GM12878 (cell line): ENCODE data around the gene ID3. TPM values are rescaled to one million over a fixed set of nuclear protein-coding genes. Genes with fewer than 3 reads are reported as not detected.

ENCODE experiments used
- ATAC-seq: fragments of 200-7000 bp; cut with Tn5 transposase; 3 replicates; pipeline ENCODE4 v1.9.1; 2020; ENCODE audit warnings: mild to moderate bottlenecking, moderate library complexity
- BruUV-seq: library from RNA; stranded (reverse); fragments of 400-500 nt; replicated peaks from 2 replicates; lab custom pipeline; 2021; lab: Mats Ljungman, UMichigan
- CTCF ChIA-PET: fragments of 300-600 bp; sonication (Branson Sonifier 250); formaldehyde crosslinking; extraction: SDS; loops from one replicate; lab custom pipeline; 2021; ENCODE audit warnings: inconsistent platforms; lab: Yijun Ruan, JAX
- POLR2A ChIA-PET: fragments of 350-600 bp; formaldehyde crosslinking; extraction: SDS; loops from one replicate; lab custom pipeline; 2021; ENCODE audit warnings: inconsistent platforms; lab: Charles Lee
- RAD21 ChIA-PET: fragments of 300-600 bp; sonication (Branson Sonifier 250); formaldehyde crosslinking; loops from one replicate; lab custom pipeline; 2023; ENCODE audit warnings: antibody characterized with exemption; ENCODE audit not compliant: unreplicated experiment; lab: Charles Lee
- SMC1A ChIA-PET: fragments of 300-600 bp; sonication (Branson Sonifier 250); formaldehyde crosslinking; loops from one replicate; lab custom pipeline; 2023; ENCODE audit not compliant: unreplicated experiment, uncharacterized antibody; lab: Charles Lee
- DNase-seq: peaks from one replicate; pipeline ENCODE4 v3.0.0-alpha.2; 2011; ENCODE audit warnings: low read depth, low spot score
- FAIRE-seq: peaks from 3 replicates; lab custom pipeline; 2011; peaks lifted over from hg19 to GRCh38; lab: Jason Lieb, UNC
- H2AFZ ChIP-seq: 2 replicates; pipeline ENCODE4 v1.6.0; 2011; ENCODE audit warnings: low read depth, low read length, control low read depth; ENCODE audit not compliant: control insufficient read depth
- H3K27ac ChIP-seq: 2 replicates; pipeline ENCODE4 v1.5.1; 2011; ENCODE audit warnings: control low read depth; ENCODE audit not compliant: control insufficient read depth, insufficient read depth
- H3K27me3 ChIP-seq, 2 experiments: replicated peaks in 1 of 2; 2 replicates each; pipeline versions ENCODE4 v1.6.0 to v1.6.1; 2011; ENCODE audit warnings: low read length in 1 of 2; ENCODE audit not compliant: control insufficient read depth in 2 of 2, insufficient read depth in 2 of 2
- H3K36me3 ChIP-seq, 2 experiments: 2 replicates each; pipeline ENCODE4 v1.5.1; 2011; ENCODE audit warnings: low read length in 1 of 2; ENCODE audit not compliant: control insufficient read depth in 2 of 2, insufficient read depth in 2 of 2
- H3K4me1 ChIP-seq: 2 replicates; pipeline ENCODE4 v1.6.1; 2011; ENCODE audit warnings: mild to moderate bottlenecking, low read length, moderate library complexity, mixed read lengths; ENCODE audit not compliant: control insufficient read depth, insufficient read depth
- H3K4me2 ChIP-seq: 2 replicates; pipeline ENCODE4 v1.6.0; 2011; ENCODE audit warnings: control low read depth; ENCODE audit not compliant: control insufficient read depth, insufficient read depth
- H3K4me3 ChIP-seq: fragments of 200-600 bp; sonication (generic); 2 replicates; pipeline ENCODE4 v1.5.1; 2016
- H3K79me2 ChIP-seq: 2 replicates; pipeline ENCODE4 v1.6.0; 2011; ENCODE audit warnings: low read length; ENCODE audit not compliant: control insufficient read depth, insufficient read depth
- H3K9ac ChIP-seq: 2 replicates; pipeline ENCODE4 v1.8.0; 2011; ENCODE audit warnings: low read length, control low read depth, mixed read lengths; ENCODE audit not compliant: control insufficient read depth, insufficient read depth
- H3K9me3 ChIP-seq: replicated peaks from 3 replicates; pipeline ENCODE4 v1.5.1; 2011; ENCODE audit warnings: mild to moderate bottlenecking, low read length; ENCODE audit not compliant: control insufficient read depth, insufficient read depth
- H4K20me1 ChIP-seq: 2 replicates; pipeline ENCODE4 v1.6.0; 2011; ENCODE audit not compliant: control insufficient read depth, insufficient read depth
- ASH2L ChIP-seq: fragments of 300-600, 200-600 bp; sonication (generic); IDR thresholded peaks from 2 replicates; pipeline ENCODE4 v1.6.1; 2017; ENCODE audit warnings: low read depth, mild to moderate bottlenecking, borderline replicate concordance
- BMI1 ChIP-seq: fragments of 450-650 bp; IDR thresholded peaks from 2 replicates; pipeline ENCODE4 v1.6.1; 2016; ENCODE audit warnings: mild to moderate bottlenecking, moderate library complexity, borderline replicate concordance
- KDM1A ChIP-seq: fragments of 200-600 bp; sonication (generic); IDR thresholded peaks from 2 replicates; pipeline ENCODE4 v1.6.1; 2016; ENCODE audit warnings: borderline replicate concordance
- PAX8 ChIP-seq: fragments of 450-650 bp; IDR thresholded peaks from 2 replicates; pipeline ENCODE4 v1.6.1; 2017; ENCODE audit warnings: mild to moderate bottlenecking, moderate library complexity
- PKNOX1 ChIP-seq: fragments of 450-650 bp; IDR thresholded peaks from 2 replicates; pipeline ENCODE4 v1.6.1; 2016; ENCODE audit warnings: mild to moderate bottlenecking
- SMARCA5 ChIP-seq: fragments of 450-650 bp; IDR thresholded peaks from 2 replicates; pipeline ENCODE4 v1.6.1; 2017; ENCODE audit warnings: mild to moderate bottlenecking
- ZNF217 ChIP-seq: fragments of 450-650 bp; IDR thresholded peaks from 2 replicates; pipeline ENCODE4 v1.6.1; 2017; ENCODE audit warnings: antibody characterized with exemption, mild to moderate bottlenecking
- ZNF274 ChIP-seq: IDR thresholded peaks from one replicate; pipeline ENCODE4 v1.8.0; 2011; ENCODE audit not compliant: insufficient read length, insufficient read depth
- WGBS: methylation state at CpG from one replicate; pipeline ENCODE4 v1.1.6; 2016; ENCODE audit warnings: low lambda C conversion rate; ENCODE audit not compliant: insufficient replicate concordance, insufficient coverage; ENCODE audit errors: missing lambda C conversion rate; 5-methylcytosine and 5-hydroxymethylcytosine counted together
- in situ Hi-C: fragments of 300-500 bp; cut with MboI; formaldehyde crosslinking; loops from 9 replicates; pipeline ENCODE4 v1.14.3; 2018; ENCODE audit warnings: mixed read lengths
- intact Hi-C: fragments of 100-400 bp; cut with micrococcal nuclease; formaldehyde crosslinking; loops from one replicate; pipeline ENCODE4 v1.14.2; 2022; ENCODE audit not compliant: unreplicated experiment
- polyA plus RNA-seq, 11 experiments: library from polyadenylated mRNA; depleted of rRNA in 4 of 11; unstranded in 6 of 11; stranded (reverse) in 5 of 11; fragments of >200 nt; fragmentation: Nextera tagmentation in 4 of 11; fragmentation: Illumina TruSeq in 1 of 11; extraction: Ambion mirVana in 4 of 11; extraction: Trizol in 1 of 11; gene quantifications; 1 replicate in 1 of 11; 2 replicates in 10 of 11; pipeline versions ENCODE4 v1.2.1 to v1.2.3, GENCODE V29; 2011 to 2016; ENCODE audit warnings: inconsistent platforms in 2 of 11, missing spikeins in 2 of 11, low read depth in 1 of 11
- total RNA-seq, 4 experiments: library from RNA; depleted of rRNA in 3 of 4; stranded (reverse); fragments of >200 nt in 3 of 4; fragmentation: Illumina TruSeq in 1 of 4; extraction: Trizol in 1 of 4; gene quantifications; 2 replicates each; pipeline versions ENCODE4 v1.2.1 to v1.2.3, GENCODE V29; 2013 to 2021
- TF ChIP-seq, protein P1 (sequence below): IDR thresholded peaks from 2 replicates; pipeline ENCODE4 v1.6.1; 2012; ENCODE audit warnings: improper control_type of control experiment, low read depth, low read length; ENCODE audit not compliant: insufficient replicate concordance

The ID3 gene
- total and polyA plus RNA-seq, 10 of the 15 experiments (the other 5 are each of a cell fraction or from before 2014, with no cell fraction given) = 42.7 to 475 (median 207) TPM

- TF ChIP-seq, protein P1, sequence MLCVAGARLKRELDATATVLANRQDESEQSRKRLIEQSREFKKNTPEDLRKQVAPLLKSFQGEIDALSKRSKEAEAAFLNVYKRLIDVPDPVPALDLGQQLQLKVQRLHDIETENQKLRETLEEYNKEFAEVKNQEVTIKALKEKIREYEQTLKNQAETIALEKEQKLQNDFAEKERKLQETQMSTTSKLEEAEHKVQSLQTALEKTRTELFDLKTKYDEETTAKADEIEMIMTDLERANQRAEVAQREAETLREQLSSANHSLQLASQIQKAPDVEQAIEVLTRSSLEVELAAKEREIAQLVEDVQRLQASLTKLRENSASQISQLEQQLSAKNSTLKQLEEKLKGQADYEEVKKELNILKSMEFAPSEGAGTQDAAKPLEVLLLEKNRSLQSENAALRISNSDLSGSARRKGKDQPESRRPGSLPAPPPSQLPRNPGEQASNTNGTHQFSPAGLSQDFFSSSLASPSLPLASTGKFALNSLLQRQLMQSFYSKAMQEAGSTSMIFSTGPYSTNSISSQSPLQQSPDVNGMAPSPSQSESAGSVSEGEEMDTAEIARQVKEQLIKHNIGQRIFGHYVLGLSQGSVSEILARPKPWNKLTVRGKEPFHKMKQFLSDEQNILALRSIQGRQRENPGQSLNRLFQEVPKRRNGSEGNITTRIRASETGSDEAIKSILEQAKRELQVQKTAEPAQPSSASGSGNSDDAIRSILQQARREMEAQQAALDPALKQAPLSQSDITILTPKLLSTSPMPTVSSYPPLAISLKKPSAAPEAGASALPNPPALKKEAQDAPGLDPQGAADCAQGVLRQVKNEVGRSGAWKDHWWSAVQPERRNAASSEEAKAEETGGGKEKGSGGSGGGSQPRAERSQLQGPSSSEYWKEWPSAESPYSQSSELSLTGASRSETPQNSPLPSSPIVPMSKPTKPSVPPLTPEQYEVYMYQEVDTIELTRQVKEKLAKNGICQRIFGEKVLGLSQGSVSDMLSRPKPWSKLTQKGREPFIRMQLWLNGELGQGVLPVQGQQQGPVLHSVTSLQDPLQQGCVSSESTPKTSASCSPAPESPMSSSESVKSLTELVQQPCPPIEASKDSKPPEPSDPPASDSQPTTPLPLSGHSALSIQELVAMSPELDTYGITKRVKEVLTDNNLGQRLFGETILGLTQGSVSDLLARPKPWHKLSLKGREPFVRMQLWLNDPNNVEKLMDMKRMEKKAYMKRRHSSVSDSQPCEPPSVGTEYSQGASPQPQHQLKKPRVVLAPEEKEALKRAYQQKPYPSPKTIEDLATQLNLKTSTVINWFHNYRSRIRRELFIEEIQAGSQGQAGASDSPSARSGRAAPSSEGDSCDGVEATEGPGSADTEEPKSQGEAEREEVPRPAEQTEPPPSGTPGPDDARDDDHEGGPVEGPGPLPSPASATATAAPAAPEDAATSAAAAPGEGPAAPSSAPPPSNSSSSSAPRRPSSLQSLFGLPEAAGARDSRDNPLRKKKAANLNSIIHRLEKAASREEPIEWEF = no peak
Measured at GRCh38 chr1:23574265-23574754, 15.0 kb upstream of the ID3 start (continued).

DNA sequence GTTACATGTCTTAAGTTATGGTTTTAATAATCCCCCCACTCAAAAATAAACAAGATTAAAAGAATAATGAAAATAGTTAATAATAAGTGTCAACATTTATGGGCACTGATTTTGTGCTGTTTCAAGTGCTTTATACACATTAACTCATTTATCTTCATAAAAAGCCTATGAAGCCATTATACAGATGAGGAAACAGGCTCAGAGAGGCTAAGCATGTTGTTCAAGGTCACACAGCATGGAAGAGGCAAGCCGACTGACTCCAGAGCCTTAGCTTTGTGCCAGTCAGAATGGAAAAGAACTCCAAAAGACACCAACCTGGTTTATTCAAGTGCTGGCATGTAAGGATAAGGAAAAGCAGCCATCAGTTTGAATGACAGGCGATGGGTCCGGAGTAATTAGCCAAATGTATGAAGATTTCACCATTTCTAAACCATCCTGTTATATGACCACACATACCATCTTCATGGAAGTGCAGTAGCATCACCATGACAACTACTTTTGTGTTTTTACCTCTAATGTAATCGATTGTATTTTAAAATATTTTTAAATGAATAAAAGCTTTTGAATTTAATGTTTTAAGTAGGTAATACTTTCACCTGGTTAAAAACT, 14.4 kb upstream of the ID3 start:
- FAIRE-seq (no peak), DNase-seq (no peak), ATAC-seq (no peak)
- H3K4me3 ChIP-seq = no peak overlapping the region
- no peaks in the 10 kb centered on the region for H3K27me3 ChIP-seq
- no peaks in the 10 kb centered on the region for H3K9me3 ChIP-seq
- intact Hi-C loops (loop anchor here (1.0 kb wide), 2 partner anchors 14 to 19 kb away; partner anchors contain the start of gene ID3), in situ Hi-C loops (no loop called here)
- RAD21 ChIA-PET = interaction anchor here (1.6 to 7.8 kb wide), 8 partner anchors 12 to 63 kb away, joined by 3 to 252 read pairs (median 12); partner anchors contain the start of gene ID3
- no TSS peak for BruUV-seq
- no peak overlapping the region for H2AFZ ChIP-seq
- no peaks in the 10 kb centered on the region for H4K20me1 ChIP-seq
- peaks cover 50% of the 10 kb centered on the region for H3K4me1 ChIP-seq
- H3K27ac ChIP-seq = peak overlapping the region; percentile 96
- CTCF ChIA-PET = interaction anchor here (0.6 to 8.6 kb wide), 9 partner anchors 9 to 149 kb away, joined by 3 to 112 read pairs (median 7); partner anchors contain the start of gene ID3
- no peaks in the 10 kb centered on the region for H3K36me3 ChIP-seq
- POLR2A ChIA-PET = interaction anchor here (0.7 to 14.7 kb wide), 8 partner anchors 9 to 48 kb away, joined by 3 to 271 read pairs (median 4); partner anchors contain the start of gene ID3
- SMC1A ChIA-PET = interaction anchor here (1.3 to 16.8 kb wide), 10 partner anchors 8 to 64 kb away, joined by 3 to 419 read pairs (median 10); partner anchors contain the start of gene ID3
- 62% methylated on average over 4 of the region's 4 CpGs for WGBS
- H3K79me2 ChIP-seq = no peaks in the 10 kb centered on the region
- H3K4me2 ChIP-seq = peak overlapping the region; percentile 34; the same call in 1 of the 2 replicates
- TF ChIP-seq KDM1A (no peak), PKNOX1 (peak; percentile 61; the same call in 1 of the 2 replicates), ZNF217 (peak; percentile 16; the same call in 1 of the 2 replicates), BMI1 (0 out of 2 replicates have a peak, but pooled peaks have one; percentile 29), ZNF274 (no peak), ASH2L (no peak), PAX8 (no peak), SMARCA5 (peak; percentile 43)
- no peak overlapping the region for H3K9ac ChIP-seq
